ENCODE measurements around the gene LBR. TPM values are rescaled to one million over a fixed set of nuclear protein-coding genes. Genes with fewer than 3 reads are reported as not detected.
"Not testable (repeated sequence)": the region's sequence is repeated elsewhere in the genome, so short reads cannot be mapped to it uniquely, and the experiment has no call there.

Gene LBR
- total and polyA plus RNA-seq, 2 experiments from 2014 or later: 50.6 to 91.3 TPM

DNA sequence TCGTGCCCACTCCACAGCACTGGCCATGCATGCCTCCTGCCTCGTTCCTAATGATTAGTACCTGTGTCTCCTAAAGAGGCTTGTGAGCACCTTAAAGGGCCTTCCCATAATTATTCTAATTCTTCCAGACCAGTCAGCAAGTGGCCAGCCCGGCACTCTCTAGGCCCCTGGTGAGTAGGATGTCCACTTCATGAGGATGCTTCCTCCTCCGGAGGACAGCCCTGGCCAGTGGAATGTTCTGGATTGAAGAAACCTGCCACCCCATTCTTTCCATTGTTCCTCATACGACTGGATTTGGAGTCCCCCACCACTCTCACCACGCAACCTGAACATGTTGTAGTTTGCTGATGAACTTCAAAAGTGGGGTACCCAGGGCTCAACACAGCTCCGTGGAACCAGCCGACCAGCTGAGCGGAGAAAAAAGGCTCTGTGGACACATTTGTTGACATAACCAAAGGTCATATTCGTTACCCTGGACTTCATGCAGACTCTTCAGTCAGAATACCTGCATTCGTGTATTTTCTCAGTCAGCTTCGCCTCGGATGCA lies 46.7 kb upstream of the LBR start (continued):
- TF ChIP-seq, protein P1, sequence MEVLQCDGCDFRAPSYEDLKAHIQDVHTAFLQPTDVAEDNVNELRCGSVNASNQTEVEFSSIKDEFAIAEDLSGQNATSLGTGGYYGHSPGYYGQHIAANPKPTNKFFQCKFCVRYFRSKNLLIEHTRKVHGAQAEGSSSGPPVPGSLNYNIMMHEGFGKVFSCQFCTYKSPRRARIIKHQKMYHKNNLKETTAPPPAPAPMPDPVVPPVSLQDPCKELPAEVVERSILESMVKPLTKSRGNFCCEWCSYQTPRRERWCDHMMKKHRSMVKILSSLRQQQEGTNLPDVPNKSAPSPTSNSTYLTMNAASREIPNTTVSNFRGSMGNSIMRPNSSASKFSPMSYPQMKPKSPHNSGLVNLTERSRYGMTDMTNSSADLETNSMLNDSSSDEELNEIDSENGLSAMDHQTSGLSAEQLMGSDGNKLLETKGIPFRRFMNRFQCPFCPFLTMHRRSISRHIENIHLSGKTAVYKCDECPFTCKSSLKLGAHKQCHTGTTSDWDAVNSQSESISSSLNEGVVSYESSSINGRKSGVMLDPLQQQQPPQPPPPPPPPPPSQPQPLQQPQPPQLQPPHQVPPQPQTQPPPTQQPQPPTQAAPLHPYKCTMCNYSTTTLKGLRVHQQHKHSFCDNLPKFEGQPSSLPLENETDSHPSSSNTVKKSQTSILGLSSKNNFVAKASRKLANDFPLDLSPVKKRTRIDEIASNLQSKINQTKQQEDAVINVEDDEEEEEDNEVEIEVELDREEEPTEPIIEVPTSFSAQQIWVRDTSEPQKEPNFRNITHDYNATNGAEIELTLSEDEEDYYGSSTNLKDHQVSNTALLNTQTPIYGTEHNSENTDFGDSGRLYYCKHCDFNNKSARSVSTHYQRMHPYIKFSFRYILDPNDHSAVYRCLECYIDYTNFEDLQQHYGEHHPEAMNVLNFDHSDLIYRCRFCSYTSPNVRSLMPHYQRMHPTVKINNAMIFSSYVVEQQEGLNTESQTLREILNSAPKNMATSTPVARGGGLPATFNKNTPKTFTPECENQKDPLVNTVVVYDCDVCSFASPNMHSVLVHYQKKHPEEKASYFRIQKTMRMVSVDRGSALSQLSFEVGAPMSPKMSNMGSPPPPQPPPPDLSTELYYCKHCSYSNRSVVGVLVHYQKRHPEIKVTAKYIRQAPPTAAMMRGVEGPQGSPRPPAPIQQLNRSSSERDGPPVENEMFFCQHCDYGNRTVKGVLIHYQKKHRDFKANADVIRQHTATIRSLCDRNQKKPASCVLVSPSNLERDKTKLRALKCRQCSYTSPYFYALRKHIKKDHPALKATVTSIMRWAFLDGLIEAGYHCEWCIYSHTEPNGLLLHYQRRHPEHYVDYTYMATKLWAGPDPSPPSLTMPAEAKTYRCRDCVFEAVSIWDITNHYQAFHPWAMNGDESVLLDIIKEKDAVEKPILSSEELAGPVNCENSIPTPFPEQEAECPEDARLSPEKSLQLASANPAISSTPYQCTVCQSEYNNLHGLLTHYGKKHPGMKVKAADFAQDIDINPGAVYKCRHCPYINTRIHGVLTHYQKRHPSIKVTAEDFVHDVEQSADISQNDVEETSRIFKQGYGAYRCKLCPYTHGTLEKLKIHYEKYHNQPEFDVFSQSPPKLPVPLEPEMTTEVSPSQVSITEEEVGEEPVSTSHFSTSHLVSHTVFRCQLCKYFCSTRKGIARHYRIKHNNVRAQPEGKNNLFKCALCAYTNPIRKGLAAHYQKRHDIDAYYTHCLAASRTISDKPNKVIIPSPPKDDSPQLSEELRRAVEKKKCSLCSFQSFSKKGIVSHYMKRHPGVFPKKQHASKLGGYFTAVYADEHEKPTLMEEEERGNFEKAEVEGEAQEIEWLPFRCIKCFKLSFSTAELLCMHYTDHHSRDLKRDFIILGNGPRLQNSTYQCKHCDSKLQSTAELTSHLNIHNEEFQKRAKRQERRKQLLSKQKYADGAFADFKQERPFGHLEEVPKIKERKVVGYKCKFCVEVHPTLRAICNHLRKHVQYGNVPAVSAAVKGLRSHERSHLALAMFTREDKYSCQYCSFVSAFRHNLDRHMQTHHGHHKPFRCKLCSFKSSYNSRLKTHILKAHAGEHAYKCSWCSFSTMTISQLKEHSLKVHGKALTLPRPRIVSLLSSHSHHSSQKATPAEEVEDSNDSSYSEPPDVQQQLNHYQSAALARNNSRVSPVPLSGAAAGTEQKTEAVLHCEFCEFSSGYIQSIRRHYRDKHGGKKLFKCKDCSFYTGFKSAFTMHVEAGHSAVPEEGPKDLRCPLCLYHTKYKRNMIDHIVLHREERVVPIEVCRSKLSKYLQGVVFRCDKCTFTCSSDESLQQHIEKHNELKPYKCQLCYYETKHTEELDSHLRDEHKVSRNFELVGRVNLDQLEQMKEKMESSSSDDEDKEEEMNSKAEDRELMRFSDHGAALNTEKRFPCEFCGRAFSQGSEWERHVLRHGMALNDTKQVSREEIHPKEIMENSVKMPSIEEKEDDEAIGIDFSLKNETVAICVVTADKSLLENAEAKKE (CRISPR knock-in tag; IDR thresholded peaks at IDR 0.05): no peak
- TF ChIP-seq EZH2phosphoT487 (IDR thresholded peaks at IDR 0.05; ENCODE audit: unreplicated experiment) (no peak), CREB1 (CRISPR knock-in tag; IDR thresholded peaks at IDR 0.05; ENCODE audit: low read depth) (no peak)

DNA sequence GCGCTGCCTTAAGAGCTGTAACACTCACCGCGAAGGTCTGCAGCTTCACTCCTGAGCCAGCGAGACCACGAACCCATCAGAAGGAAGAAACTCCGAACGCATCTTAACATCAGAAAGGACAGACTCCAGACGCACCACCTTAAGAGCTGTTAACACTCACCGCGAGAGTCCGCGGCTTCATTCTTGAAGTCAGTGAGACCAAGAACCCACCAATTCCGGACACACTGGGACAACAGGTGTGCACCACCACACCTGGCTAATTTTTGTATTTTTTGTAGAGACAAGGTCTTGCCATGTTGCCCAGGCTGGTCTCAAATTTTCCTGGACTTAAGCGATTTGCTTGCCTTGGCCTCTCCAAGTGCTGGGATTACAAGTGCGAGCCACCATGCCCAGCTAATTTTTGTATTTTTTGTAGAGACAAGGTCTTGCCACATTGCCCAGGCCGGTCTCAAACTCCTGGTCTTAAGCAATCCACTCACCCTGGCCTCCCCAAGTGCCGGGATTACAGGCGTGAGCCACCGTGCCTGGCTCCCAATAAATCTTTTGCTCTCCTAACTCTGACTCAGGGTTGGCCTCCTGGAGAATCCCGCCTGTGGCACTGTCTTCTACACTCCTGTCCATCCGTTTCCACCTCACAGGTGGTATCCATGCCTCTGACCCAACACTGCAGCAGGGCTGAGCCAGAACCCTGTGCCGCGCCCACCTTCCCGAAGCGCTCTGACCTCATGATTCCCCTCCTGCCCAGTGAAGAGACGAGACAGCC lies 46.0 kb upstream of the LBR start:
- H3K4me2 ChIP-seq; DNase-seq (ENCODE audit: low spot score); H3K4me3 Mint-ChIP-seq; H3K36me3 Mint-ChIP-seq (ENCODE audit: low read depth); H3K4me3 ChIP-seq; H3K4me1 ChIP-seq (ENCODE audit: insufficient read depth); H3K9me2 ChIP-seq (ENCODE audit: insufficient read depth); H3K27ac Mint-ChIP-seq; H3F3A ChIP-seq (replicated peaks; ENCODE audit: low read depth); H3K79me2 ChIP-seq (replicated peaks; ENCODE audit: insufficient read depth); ATAC-seq; H3K27ac ChIP-seq (ENCODE audit: low read depth); H3K36me3 ChIP-seq (ENCODE audit: insufficient read depth); H2AFZ ChIP-seq; H4K20me1 ChIP-seq (replicated peaks; ENCODE audit: insufficient read depth); H3K27me3 ChIP-seq (ENCODE audit: insufficient read depth); H3K9me3 Mint-ChIP-seq: not testable (repeated sequence)
- peaks cover 12% of the 10 kb centered on the region for H3K4me1 Mint-ChIP-seq
- H3K27me3 Mint-ChIP-seq (ENCODE audit: insufficient read depth, low read depth, poor library complexity): peaks cover 17% of the 10 kb centered on the region

DNA sequence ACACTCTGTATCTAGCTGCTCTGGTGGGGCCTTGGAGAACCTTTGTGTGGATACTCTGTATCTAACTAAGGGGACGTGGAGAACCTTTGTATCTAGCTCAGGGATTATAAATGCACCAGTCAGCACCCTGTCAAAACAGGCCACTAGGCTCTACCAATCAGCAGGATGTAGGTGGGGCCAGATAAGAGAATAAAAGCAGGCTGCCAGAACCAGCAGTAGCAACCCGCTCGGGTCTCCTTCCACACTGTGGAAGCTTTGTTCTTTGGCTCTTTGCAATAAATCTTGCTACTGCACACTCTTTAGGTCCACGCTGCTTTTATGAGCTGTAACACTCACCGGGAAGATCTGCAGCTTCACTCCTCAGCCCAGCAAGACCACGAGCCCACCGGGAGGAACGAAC lies 45.4 kb upstream of the LBR start:
- H3F3A ChIP-seq (replicated peaks; ENCODE audit: low read depth); H4K20me1 ChIP-seq (replicated peaks; ENCODE audit: insufficient read depth); H3K27ac ChIP-seq (ENCODE audit: low read depth); H3K9me2 ChIP-seq (ENCODE audit: insufficient read depth); H3K4me3 ChIP-seq; H3K4me2 ChIP-seq; H3K36me3 Mint-ChIP-seq (ENCODE audit: low read depth); H2AFZ ChIP-seq; H3K27me3 ChIP-seq (ENCODE audit: insufficient read depth); H3K27ac Mint-ChIP-seq; H3K79me2 ChIP-seq (replicated peaks; ENCODE audit: insufficient read depth); DNase-seq (ENCODE audit: low spot score); H3K4me1 ChIP-seq (ENCODE audit: insufficient read depth); ATAC-seq; H3K36me3 ChIP-seq (ENCODE audit: insufficient read depth); H3K9me3 Mint-ChIP-seq; H3K4me3 Mint-ChIP-seq: not testable (repeated sequence)
- Mint-ChIP-seq H3K27me3 (ENCODE audit: insufficient read depth, low read depth, poor library complexity) (peaks cover 17% of the 10 kb centered on the region), H3K4me1 (peaks cover 12% of the 10 kb centered on the region)

Measured in GM23338 (cell line).